HG02938 (cell line): ENCODE measurements around the gene FOXRED1.
"Not testable (repeated sequence)": the region's sequence is repeated elsewhere in the genome, so short reads cannot be mapped to it uniquely, and the experiment has no call there.

ENCODE experiments used
- ATAC-seq: cut with Tn5 transposase; IDR thresholded peaks from one replicate; pipeline ENCODE4 v1.9.1; 2021; ENCODE audit warnings: mild to moderate bottlenecking, moderate library complexity; ENCODE audit not compliant: unreplicated experiment

FOXRED1 gene

GRCh38 chr11:126268708-126269579 is at the start of gene FOXRED1, which contains the start of gene SRPRA:
Gene FOXRED1 (plus strand): TSS chr11:126269154. CDS start chr11:126269207, 53 bp downstream.
Gene SRPRA (minus strand): TSS chr11:126268895. CDS start chr11:126268804, 91 bp downstream.
- peak; percentile 97 for ATAC-seq

- no peak for ATAC-seq
Observed at GRCh38 chr11:126219547-126219946, 49.4 kb upstream of the FOXRED1 start.

- ATAC-seq: no peak
Observed at GRCh38 chr11:126224647-126225294, 44.2 kb upstream of the FOXRED1 start.

- no peak for ATAC-seq
Observed at GRCh38 chr11:126225295-126225665, 43.7 kb upstream of the FOXRED1 start.

GRCh38 chr11:126226334-126227084 is 42.4 kb upstream of the FOXRED1 start:
- ATAC-seq: no peak

GRCh38 chr11:126229858-126230540 is 39.0 kb upstream of the FOXRED1 start:
- no peak for ATAC-seq

- ATAC-seq: no peak
Observed at GRCh38 chr11:126231725-126232459, 37.1 kb upstream of the FOXRED1 start.

- ATAC-seq: no peak
Observed at GRCh38 chr11:126232683-126233082, 36.3 kb upstream of the FOXRED1 start.

GRCh38 chr11:126233391-126233790 is 35.6 kb upstream of the FOXRED1 start:
- ATAC-seq: no peak

GRCh38 chr11:126246636-126247035 is 22.3 kb upstream of the FOXRED1 start:
- ATAC-seq: no peak

- ATAC-seq: no peak
Observed at GRCh38 chr11:126253265-126253664, 15.7 kb upstream of the FOXRED1 start.

GRCh38 chr11:126254819-126255218 is 14.1 kb upstream of the FOXRED1 start:
- ATAC-seq: no peak

- ATAC-seq: not testable (repeated sequence)
Observed at GRCh38 chr11:126255507-126255906, 13.4 kb upstream of the FOXRED1 start.

GRCh38 chr11:126256216-126256615 is 12.7 kb upstream of the FOXRED1 start:
- ATAC-seq: no peak

- no peak for ATAC-seq
Observed at GRCh38 chr11:126257144-126257543, 11.8 kb upstream of the FOXRED1 start.

- ATAC-seq: no peak
Observed at GRCh38 chr11:126257764-126258163, 11.2 kb upstream of the FOXRED1 start.

GRCh38 chr11:126262216-126262615 is 6.7 kb upstream of the FOXRED1 start:
- ATAC-seq: no peak

GRCh38 chr11:126263489-126263888 is 5.5 kb upstream of the FOXRED1 start:
- ATAC-seq: no peak

- ATAC-seq: no peak
Observed at GRCh38 chr11:126265811-126266210, 3.1 kb upstream of the FOXRED1 start.

- no peak for ATAC-seq
Observed at GRCh38 chr11:126267650-126268049, 1.3 kb upstream of the FOXRED1 start.
